PC-9 (cell line): Measurements from ENCODE around the gene MAGI1. TPM values are rescaled to one million over a fixed set of nuclear protein-coding genes. Genes with fewer than 3 reads are reported as not detected.

Experiments used
- BruUV-seq: library from RNA; stranded (reverse); fragments of 400-500 nt; replicated peaks from 2 replicates; lab custom pipeline; 2021; lab: Mats Ljungman, UMichigan
- CTCF ChIA-PET: fragments of 300-600 bp; sonication (Branson Sonifier 250); formaldehyde crosslinking; loops from one replicate; lab custom pipeline; 2022; ENCODE audit warnings: antibody characterized with exemption; lab: Charles Lee
- POLR2A ChIA-PET: fragments of 300-600 bp; sonication (Branson Sonifier 250); formaldehyde crosslinking; loops from one replicate; lab custom pipeline; 2022; ENCODE audit warnings: antibody characterized with exemption; ENCODE audit not compliant: unreplicated experiment; lab: Charles Lee
- DNase-seq, 2 experiments: peaks; one replicate each; pipeline versions ENCODE4 v3.0.0 to v3.0.0-alpha.2; 2015 to 2022; ENCODE audit warnings: mixed read lengths in 1 of 2
- H2AFZ ChIP-seq: fragments of 200-600 bp; sonication (generic); 2 replicates; pipeline ENCODE4 v1.8.1; 2017; ENCODE audit warnings: antibody characterized with exemption
- H3F3A ChIP-seq: fragments of 200-600 bp; sonication (generic); 2 replicates; pipeline ENCODE4 v1.8.1; 2017; ENCODE audit warnings: antibody characterized with exemption, mild to moderate bottlenecking, low read depth; ENCODE audit not compliant: insufficient read depth
- H3K27ac ChIP-seq: fragments of 200-600 bp; sonication (generic); 2 replicates; pipeline ENCODE4 v1.6.1; 2016; ENCODE audit warnings: mixed run types
- H3K27me3 ChIP-seq: fragments of 200-600 bp; sonication (generic); 2 replicates; pipeline ENCODE4 v1.6.1; 2016; ENCODE audit warnings: low read depth, mixed run types; ENCODE audit not compliant: insufficient read depth
- H3K36me3 ChIP-seq: fragments of 200-600 bp; sonication (generic); 2 replicates; pipeline ENCODE4 v1.6.1; 2016; ENCODE audit warnings: low read depth, mixed run types
- H3K4me1 ChIP-seq: fragments of 200-600 bp; sonication (generic); replicated peaks from 2 replicates; pipeline ENCODE4 v1.6.1; 2016; ENCODE audit warnings: mixed run types; ENCODE audit not compliant: insufficient read depth
- H3K4me2 ChIP-seq: fragments of 200-600 bp; sonication (generic); 2 replicates; pipeline ENCODE4 v1.6.1; 2017; ENCODE audit warnings: mixed run types
- H3K4me3 ChIP-seq: fragments of 200-600 bp; sonication (generic); 2 replicates; pipeline ENCODE4 v1.6.1; 2016; ENCODE audit warnings: mixed run types
- H3K79me2 ChIP-seq: fragments of 200-600 bp; sonication (generic); 2 replicates; pipeline ENCODE4 v1.6.1; 2017; ENCODE audit warnings: low read depth, mixed run types
- H3K9me2 ChIP-seq: fragments of 200-600 bp; sonication (generic); 2 replicates; pipeline ENCODE4 v1.8.1; 2017; ENCODE audit warnings: mild to moderate bottlenecking; ENCODE audit not compliant: insufficient read depth
- H3K9me3 ChIP-seq: fragments of 200-600 bp; sonication (generic); 2 replicates; pipeline ENCODE4 v1.8.1; 2016; ENCODE audit warnings: low read depth; ENCODE audit not compliant: insufficient read depth
- H4K20me1 ChIP-seq: fragments of 200-600 bp; sonication (generic); 2 replicates; pipeline ENCODE4 v1.8.1; 2017; ENCODE audit not compliant: insufficient read depth
- EZH2 ChIP-seq: fragments of 200-600 bp; sonication (generic); IDR thresholded peaks from 2 replicates; pipeline ENCODE4 v1.8.0; 2017; ENCODE audit warnings: antibody characterized with exemption, low read depth
- intact Hi-C: fragments of 100-400 bp; cut with micrococcal nuclease; formaldehyde crosslinking; loops from one replicate; pipeline ENCODE4 v1.10.0; 2022; ENCODE audit not compliant: unreplicated experiment
- total RNA-seq: library from RNA; stranded (reverse); gene quantifications from 2 replicates; pipeline ENCODE4 v1.2.3, GENCODE V29; 2021
- TF ChIP-seq, protein P1 (sequence below): fragments of 200-600 bp; sonication (generic); conservative IDR thresholded peaks from 2 replicates; pipeline ENCODE4 v1.6.1; 2017; ENCODE audit warnings: mixed run types, antibody characterized with exemption, mild to moderate bottlenecking, moderate library complexity

MAGI1 gene
- total RNA-seq, 1 experiment from 2014 or later = 23.3 TPM

- Histone ChIP-seq H3K4me2 (no peak overlapping the region), H3K36me3 (no peaks in the 10 kb centered on the region), H3K27ac (no peak overlapping the region), H3K4me3 (no peak overlapping the region), H3K9me2 (no peaks in the 10 kb centered on the region), H3K27me3 (no peaks in the 10 kb centered on the region), H3K79me2 (no peaks in the 10 kb centered on the region), H3K4me1 (no peaks in the 10 kb centered on the region), H2AFZ (no peak overlapping the region), H3F3A (no peaks in the 10 kb centered on the region), H3K9me3 (no peaks in the 10 kb centered on the region), H4K20me1 (no peaks in the 10 kb centered on the region)
- no peak for DNase-seq
- ChIA-PET CTCF (no interaction called here), POLR2A (interaction anchor here (0.7 kb wide), 1 partner anchor 9 kb away, joined by 6 read pairs; no protein-coding TSS in a partner anchor)
- intact Hi-C loops = loop anchor here (5.0 kb wide), 1 partner anchor 794 kb away; no protein-coding TSS in a partner anchor
- no peak for TF ChIP-seq EZH2
- TF ChIP-seq, protein P1, sequence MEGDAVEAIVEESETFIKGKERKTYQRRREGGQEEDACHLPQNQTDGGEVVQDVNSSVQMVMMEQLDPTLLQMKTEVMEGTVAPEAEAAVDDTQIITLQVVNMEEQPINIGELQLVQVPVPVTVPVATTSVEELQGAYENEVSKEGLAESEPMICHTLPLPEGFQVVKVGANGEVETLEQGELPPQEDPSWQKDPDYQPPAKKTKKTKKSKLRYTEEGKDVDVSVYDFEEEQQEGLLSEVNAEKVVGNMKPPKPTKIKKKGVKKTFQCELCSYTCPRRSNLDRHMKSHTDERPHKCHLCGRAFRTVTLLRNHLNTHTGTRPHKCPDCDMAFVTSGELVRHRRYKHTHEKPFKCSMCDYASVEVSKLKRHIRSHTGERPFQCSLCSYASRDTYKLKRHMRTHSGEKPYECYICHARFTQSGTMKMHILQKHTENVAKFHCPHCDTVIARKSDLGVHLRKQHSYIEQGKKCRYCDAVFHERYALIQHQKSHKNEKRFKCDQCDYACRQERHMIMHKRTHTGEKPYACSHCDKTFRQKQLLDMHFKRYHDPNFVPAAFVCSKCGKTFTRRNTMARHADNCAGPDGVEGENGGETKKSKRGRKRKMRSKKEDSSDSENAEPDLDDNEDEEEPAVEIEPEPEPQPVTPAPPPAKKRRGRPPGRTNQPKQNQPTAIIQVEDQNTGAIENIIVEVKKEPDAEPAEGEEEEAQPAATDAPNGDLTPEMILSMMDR = no peak
- BruUV-seq = no TSS peak
Observed at GRCh38 chr3:65326574-65326973, 712.1 kb downstream of the MAGI1 start.

DNA sequence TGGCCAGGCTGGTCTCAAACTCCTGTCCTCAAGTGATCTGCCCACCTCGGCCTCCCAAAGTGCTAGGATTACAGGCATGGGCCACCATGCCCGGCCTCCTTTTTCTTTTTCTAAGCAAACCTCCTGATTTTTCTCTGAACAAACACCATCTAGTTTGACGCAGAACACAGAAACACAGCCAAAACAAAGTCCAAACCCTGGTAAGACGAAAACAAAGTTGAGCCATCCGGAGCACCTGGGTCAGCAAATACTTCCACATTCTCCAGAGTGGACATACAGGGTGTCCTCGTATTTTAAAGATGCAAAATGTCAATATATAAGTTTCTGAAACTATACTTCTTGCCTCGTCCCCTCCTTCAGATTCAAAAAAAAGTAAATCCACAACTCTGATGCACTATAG, 715.8 kb downstream of the MAGI1 start:
- H3K27me3 ChIP-seq = no peaks in the 10 kb centered on the region
- no peak overlapping the region for H3K4me2 ChIP-seq
- H3F3A ChIP-seq = no peaks in the 10 kb centered on the region
- TF ChIP-seq, protein P1 = no peak
- no peak for TF ChIP-seq EZH2
- CTCF ChIA-PET = no interaction called here
- H3K9me2 ChIP-seq = no peaks in the 10 kb centered on the region
- no peaks in the 10 kb centered on the region for H3K79me2 ChIP-seq
- no peak overlapping the region for H3K4me3 ChIP-seq
- no peaks in the 10 kb centered on the region for H3K4me1 ChIP-seq
- no peak overlapping the region for H2AFZ ChIP-seq
- POLR2A ChIA-PET = no interaction called here
- no TSS peak for BruUV-seq
- intact Hi-C loops = no loop called here
- H3K9me3 ChIP-seq = no peaks in the 10 kb centered on the region
- no peak overlapping the region for H3K27ac ChIP-seq
- no peak for DNase-seq
- no peaks in the 10 kb centered on the region for H4K20me1 ChIP-seq
- H3K36me3 ChIP-seq = no peaks in the 10 kb centered on the region

DNA sequence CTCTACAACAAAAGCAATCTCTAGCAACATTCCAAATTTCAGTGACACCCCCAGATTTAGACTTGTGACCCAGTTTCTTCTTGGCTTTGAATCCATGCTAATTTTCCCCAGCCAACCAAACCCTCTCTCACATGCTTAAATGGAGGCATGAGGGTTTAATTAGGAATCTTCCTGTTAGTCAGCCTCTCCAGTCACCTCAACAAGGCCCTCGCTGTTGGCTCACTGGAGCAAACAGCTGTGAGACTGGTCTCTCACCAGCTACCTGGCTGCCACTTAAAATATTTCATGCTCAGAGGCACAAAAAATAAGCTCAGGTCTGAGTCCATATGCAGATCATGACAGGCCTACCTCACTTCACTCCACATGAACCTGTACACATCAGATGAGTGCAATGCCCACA, 720.5 kb downstream of the MAGI1 start:
- no peaks in the 10 kb centered on the region for H3K9me2 ChIP-seq
- H3K4me3 ChIP-seq = no peak overlapping the region
- no peak overlapping the region for H3K27ac ChIP-seq
- no peak overlapping the region for H3K4me2 ChIP-seq
- TF ChIP-seq, protein P1 = no peak
- TF ChIP-seq EZH2 = no peak
- DNase-seq = no peak
- BruUV-seq = no TSS peak
- CTCF ChIA-PET = no interaction called here
- H3K79me2 ChIP-seq = no peaks in the 10 kb centered on the region
- H4K20me1 ChIP-seq = no peaks in the 10 kb centered on the region
- H3K27me3 ChIP-seq = no peaks in the 10 kb centered on the region
- no peaks in the 10 kb centered on the region for H3K4me1 ChIP-seq
- intact Hi-C loops = no loop called here
- POLR2A ChIA-PET = interaction anchor here (0.6 kb wide), 1 partner anchor 8 kb away, joined by 6 read pairs; no protein-coding TSS in a partner anchor
- no peaks in the 10 kb centered on the region for H3K9me3 ChIP-seq
- no peaks in the 10 kb centered on the region for H3K36me3 ChIP-seq
- H3F3A ChIP-seq = no peaks in the 10 kb centered on the region
- no peak overlapping the region for H2AFZ ChIP-seq
